NT2/D1 (cell line): ENCODE results near the gene ZBTB26.

Experiments used
- DNase-seq: peaks from one replicate; pipeline ENCODE4 v3.0.0-alpha.2; 2011; ENCODE audit warnings: low read depth, low spot score
- H3K27me3 ChIP-seq: 2 replicates; pipeline ENCODE4 v1.6.0; 2011; ENCODE audit warnings: mild to moderate bottlenecking; ENCODE audit not compliant: insufficient read length, insufficient read depth
- H3K36me3 ChIP-seq: 2 replicates; pipeline ENCODE4 v1.6.1; 2011; ENCODE audit warnings: mild to moderate bottlenecking, low read length, mixed read lengths; ENCODE audit not compliant: insufficient read depth, insufficient read length
- H3K4me1 ChIP-seq: 2 replicates; pipeline ENCODE4 v1.5.1; 2011; ENCODE audit not compliant: insufficient read depth, insufficient read length
- H3K4me3 ChIP-seq: 2 replicates; pipeline ENCODE4 v1.5.1; 2011; ENCODE audit warnings: low read depth; ENCODE audit not compliant: insufficient read length
- H3K9ac ChIP-seq: 2 replicates; pipeline ENCODE4 v1.6.0; 2011; ENCODE audit warnings: low read depth; ENCODE audit not compliant: insufficient read length
- H3K9me3 ChIP-seq: 2 replicates; pipeline ENCODE4 v1.5.1; 2011; ENCODE audit warnings: mild to moderate bottlenecking, low read length; ENCODE audit not compliant: insufficient read depth
- SUZ12 ChIP-seq: IDR thresholded peaks from 2 replicates; pipeline ENCODE4 v1.6.1; 2011; ENCODE audit not compliant: insufficient read length, insufficient read depth; ENCODE audit errors: extremely low read depth
- YY1 ChIP-seq: IDR thresholded peaks from 2 replicates; pipeline ENCODE4 v1.6.1; 2011; ENCODE audit not compliant: insufficient read length, insufficient read depth
- ZNF274 ChIP-seq: IDR thresholded peaks from 2 replicates; pipeline ENCODE4 v1.6.1; 2011; ENCODE audit warnings: mild to moderate bottlenecking, low read depth, low read length

The ZBTB26 gene

DNA sequence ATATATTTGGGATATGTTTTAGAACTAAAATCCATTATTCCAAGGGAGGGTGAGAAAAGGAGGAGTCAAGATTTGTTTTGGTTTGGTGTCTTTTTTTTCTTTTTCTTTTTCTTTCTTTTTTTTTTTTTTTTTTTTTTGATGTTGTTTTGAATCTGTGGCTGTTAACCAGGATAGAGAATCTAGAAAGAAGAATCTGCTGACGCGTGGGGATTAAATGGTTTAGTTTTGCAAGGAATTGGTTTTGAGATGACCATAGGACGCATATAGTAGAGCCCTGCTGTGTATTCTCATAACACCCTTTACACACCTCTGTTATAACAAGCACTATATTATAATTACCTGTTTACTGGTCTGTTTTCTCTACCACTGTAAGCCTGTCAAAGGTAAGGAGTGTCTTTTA lies 19.0 kb upstream of the ZBTB26 start:
- TF ChIP-seq SUZ12: no peak
- TF ChIP-seq YY1: no peak
- TF ChIP-seq ZNF274: no peak
- Histone ChIP-seq H3K36me3 (peaks cover 8% of the 10 kb centered on the region), H3K4me3 (no peak overlapping the region)

DNA sequence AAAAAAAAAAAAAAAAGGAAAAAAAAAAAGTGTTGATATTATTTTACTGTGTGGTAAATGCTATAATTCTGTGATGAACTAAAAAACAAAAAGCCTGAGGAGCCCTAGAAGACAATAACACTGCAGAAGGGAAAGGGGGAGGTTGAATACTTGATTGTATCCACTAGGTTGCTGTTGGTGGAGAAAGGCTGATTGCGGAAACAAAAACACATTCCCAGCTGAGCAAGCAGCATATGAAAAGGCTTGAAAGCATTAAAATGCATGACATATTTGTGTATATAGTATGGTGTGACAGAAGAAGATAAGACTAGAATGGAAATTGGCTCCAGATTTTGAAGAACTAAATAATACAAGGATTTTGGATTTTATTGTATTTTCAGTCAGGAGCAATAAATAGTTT lies 18.4 kb upstream of the ZBTB26 start:
- Histone ChIP-seq H3K27me3 (no peaks in the 10 kb centered on the region), H3K4me1 (no peaks in the 10 kb centered on the region), H3K4me3 (no peak overlapping the region)

More for the DNA sequence above, 19.0 kb upstream of the ZBTB26 start:
- Histone ChIP-seq H3K27me3 (no peaks in the 10 kb centered on the region), H3K9me3 (no peaks in the 10 kb centered on the region), H3K9ac (no peak overlapping the region), H3K4me1 (no peaks in the 10 kb centered on the region)
- DNase-seq: no peak

DNA sequence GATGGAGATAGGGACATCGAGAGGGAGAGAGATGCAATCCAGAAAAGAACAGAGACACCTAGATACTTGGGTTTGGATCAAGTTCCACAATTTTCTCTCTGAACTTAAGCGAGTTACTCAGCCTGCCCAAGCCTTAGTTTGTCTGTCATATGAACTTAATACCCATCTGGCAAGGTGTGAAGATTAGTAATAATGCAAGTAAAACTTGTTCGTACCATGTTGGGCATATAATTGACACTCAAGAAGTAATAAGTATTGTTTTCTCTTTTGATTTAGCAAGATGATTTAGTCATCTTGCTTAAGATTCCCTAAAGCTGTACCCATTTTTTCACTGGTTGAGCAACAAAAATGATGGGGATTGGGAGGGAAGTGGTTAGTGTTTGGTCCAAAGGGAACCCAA lies 17.0 kb upstream of the ZBTB26 start:
- no peak for DNase-seq
- Histone ChIP-seq H3K9me3 (no peaks in the 10 kb centered on the region), H3K4me3 (no peak overlapping the region), H3K36me3 (peaks cover 18% of the 10 kb centered on the region), H3K9ac (no peak overlapping the region), H3K4me1 (no peaks in the 10 kb centered on the region), H3K27me3 (no peaks in the 10 kb centered on the region)
- TF ChIP-seq YY1: no peak
- TF ChIP-seq SUZ12: no peak
- no peak for TF ChIP-seq ZNF274

More for the DNA sequence above, 18.4 kb upstream of the ZBTB26 start:
- no peak for DNase-seq
- H3K36me3 ChIP-seq: peaks cover 13% of the 10 kb centered on the region
- no peak for TF ChIP-seq SUZ12
- TF ChIP-seq ZNF274: no peak
- TF ChIP-seq YY1: no peak
- H3K9ac ChIP-seq: no peak overlapping the region
- no peaks in the 10 kb centered on the region for H3K9me3 ChIP-seq

DNA sequence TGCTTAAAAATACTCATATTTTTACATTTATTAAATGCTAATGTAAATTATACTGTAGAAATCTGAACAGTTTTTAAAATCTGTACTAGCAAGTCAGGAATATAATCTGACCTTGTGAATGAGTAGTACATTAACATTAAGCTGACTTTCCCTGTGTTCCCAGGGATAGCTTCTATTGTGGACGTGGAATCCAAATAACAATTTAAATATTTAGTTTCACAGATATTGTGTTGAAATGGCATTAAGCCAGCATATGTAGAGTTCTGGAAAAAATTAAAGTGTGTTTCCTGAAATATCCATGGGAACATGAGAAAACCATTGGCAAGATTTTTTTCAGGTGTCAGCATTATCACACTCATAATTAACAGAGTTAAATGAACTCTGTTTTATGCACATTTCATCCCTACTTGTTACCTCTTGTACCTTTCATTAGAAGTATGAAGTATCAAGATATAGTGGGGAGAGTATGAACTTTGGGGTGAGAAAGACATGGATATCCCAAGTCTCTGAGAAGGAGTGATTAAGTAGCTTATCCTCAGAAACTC lies 15.2 kb upstream of the ZBTB26 start:
- TF ChIP-seq SUZ12 (no peak), ZNF274 (no peak), YY1 (no peak)
- peaks cover 18% of the 10 kb centered on the region for H3K36me3 ChIP-seq
- no peak for DNase-seq
- H3K9me3 ChIP-seq: no peaks in the 10 kb centered on the region
- no peak overlapping the region for H3K4me3 ChIP-seq
- H3K9ac ChIP-seq: no peak overlapping the region
- H3K27me3 ChIP-seq: no peaks in the 10 kb centered on the region
- H3K4me1 ChIP-seq: no peaks in the 10 kb centered on the region

DNA sequence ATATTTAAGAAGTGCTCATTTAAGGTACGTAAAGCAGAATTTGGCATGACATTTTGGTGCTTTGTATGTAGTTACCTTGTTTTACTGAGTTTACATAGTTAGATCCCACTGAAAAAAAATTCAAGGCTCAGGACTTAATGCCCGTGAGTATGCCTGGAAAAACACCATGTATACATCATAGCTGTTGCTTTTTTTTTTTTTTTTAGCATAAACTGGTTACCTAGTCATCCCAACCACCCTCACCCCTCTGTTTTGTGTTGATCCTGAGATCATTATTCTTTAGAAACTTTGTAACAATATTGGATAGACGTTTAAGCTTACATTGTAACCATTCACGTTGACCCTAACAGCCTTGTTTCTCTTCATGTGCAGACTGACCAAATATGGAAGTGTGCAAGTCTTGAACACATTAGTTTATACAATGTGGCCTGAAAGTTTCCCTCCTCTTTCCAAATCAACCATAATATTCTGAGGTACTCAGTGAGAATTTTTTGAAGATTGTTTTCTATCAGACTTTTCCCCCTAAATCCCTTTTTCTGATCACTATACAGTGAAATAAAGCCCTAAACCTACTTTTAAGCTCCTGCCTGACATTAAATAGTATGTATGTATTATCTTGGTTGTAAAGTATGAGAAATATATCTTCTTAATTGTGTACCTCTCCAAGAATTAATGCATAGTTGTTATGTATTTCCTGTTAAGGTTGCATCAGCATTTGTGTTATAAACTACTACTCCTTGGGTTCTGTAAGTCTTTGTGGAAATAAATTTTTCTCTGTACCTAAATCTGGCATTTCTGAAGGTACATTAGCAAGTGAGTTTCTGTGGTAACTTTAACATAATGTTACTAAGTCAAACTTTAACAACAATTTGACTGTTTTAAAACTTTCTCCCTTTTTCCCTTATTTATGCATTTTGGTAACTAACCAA lies 13.9 kb upstream of the ZBTB26 start:
- Histone ChIP-seq H3K36me3 (peaks cover 18% of the 10 kb centered on the region), H3K27me3 (no peaks in the 10 kb centered on the region), H3K9me3 (no peaks in the 10 kb centered on the region), H3K4me1 (no peaks in the 10 kb centered on the region), H3K4me3 (no peak overlapping the region), H3K9ac (no peak overlapping the region)
- TF ChIP-seq YY1: no peak
- no peak for TF ChIP-seq SUZ12
- no peak for TF ChIP-seq ZNF274
- DNase-seq: no peak

DNA sequence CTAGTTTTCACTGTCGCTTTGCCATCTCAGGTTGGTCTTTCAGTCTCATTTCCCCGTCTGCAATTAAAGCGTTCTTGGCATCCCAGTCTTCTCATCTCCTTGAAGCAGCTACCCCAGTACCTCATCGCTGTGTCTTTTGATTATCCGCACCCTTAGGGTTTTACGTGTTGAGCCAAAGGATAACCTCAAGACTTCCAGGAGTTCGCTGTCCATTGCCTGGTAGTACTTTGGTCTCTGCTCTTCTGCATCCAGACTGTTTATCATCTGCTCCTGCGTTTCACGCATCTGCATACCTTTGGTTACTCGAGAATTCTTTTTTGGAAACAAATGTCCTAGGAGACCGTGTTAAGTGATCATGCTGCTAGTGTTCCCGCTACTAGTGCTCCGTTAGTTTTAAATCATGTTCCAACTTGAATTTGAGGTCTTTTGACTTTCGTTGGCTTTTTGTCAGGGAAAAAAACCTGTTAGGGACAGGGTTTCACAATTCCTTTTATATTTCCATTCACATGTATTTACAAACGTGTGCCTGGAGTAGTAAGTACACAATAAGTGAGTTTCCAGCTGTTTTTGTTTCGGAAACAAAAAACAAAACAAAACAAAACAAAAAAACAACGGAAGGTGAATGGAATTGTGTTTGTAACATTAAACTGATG lies 10.4 kb upstream of the ZBTB26 start:
- no peak for TF ChIP-seq YY1
- no peak for TF ChIP-seq SUZ12
- TF ChIP-seq ZNF274: no peak
- no peak for DNase-seq
- Histone ChIP-seq H3K27me3 (no peaks in the 10 kb centered on the region), H3K4me3 (peak overlapping the region; percentile 73), H3K4me1 (no peaks in the 10 kb centered on the region), H3K9me3 (no peaks in the 10 kb centered on the region), H3K9ac (peak overlapping the region; percentile 89), H3K36me3 (peaks cover 46% of the 10 kb centered on the region)
